Smooth muscle cell of trachea (primary cell): ENCODE data around the gene RAD51C. TPM values are rescaled to one million over a fixed set of nuclear protein-coding genes. Genes with fewer than 3 reads are reported as not detected.

Source experiments
- total RNA-seq: library from RNA; depleted of rRNA; stranded (reverse); fragments of >200 nt; gene quantifications from 2 replicates; pipeline ENCODE4 v1.2.1, GENCODE V29; 2014

RAD51C gene
- 24.3 and 29.1 TPM in 2 replicates for total RNA-seq

DNA sequence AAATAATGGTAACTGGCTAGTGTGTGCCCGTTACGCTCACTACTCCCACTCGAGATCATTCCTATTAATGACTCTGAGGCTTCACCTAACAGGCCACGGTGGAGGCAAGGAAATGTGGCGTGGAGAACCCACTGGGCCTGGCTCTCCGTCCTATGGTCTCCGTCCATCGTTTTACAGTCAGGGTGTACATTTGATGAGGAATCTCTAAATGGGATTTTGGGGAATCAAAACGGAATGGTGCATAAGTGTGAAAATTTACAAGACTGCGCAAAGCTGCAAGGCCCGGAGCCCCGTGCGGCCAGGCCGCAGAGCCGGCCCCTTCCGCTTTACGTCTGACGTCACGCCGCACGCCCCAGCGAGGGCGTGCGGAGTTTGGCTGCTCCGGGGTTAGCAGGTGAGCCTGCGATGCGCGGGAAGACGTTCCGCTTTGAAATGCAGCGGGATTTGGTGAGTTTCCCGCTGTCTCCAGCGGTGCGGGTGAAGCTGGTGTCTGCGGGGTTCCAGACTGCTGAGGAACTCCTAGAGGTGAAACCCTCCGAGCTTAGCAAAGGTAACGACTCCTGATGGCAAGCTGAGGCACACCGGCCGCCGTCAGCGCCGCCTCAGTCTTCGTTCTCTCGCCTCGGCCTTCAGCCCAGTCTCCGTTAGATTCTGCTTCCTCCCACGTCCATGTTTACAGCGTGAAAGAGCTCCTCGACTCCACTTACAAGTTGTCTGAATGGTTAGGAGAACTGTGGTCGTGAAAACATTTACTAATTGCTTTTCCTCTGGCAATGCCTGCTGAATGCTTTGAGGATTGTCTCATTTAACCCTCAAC lies at the start of gene RAD51C:
Gene RAD51C, plus strand, starts transcription at position 364 of the 817 bp plus-strand sequence. Its CDS starts 42 bp downstream, at position 406.

DNA sequence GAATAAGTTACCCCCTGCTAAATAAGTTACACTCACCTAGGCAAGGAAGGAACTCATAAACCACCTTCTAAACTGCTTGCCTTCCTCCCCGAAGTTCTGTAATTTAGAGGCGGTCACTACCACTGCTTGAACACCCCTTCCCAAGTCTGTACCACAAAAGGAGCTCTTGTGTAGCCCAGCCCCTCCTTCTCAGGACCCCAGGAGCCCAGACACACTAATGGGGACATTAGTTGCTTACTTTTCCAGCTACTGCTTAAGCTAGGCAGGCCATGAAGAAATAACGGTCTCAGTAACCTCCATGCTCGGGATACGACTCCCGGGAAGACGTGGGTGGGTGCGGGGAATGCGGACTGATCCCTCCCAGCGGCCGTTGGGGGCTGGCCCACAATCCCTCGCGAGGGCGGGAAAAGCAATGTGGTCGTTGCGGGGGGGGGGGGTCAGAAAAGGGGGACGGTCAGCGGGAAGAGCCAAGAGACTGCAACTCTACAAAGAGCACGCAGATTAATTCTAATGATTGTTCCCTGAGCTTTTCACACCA lies 632 bp upstream of the RAD51C start, which contains the start of gene TEX14:
Gene TEX14, minus strand, starts transcription at position 345 of the 538 bp plus-strand sequence. CDS start 40,044 bp downstream, outside the sequence.

DNA sequence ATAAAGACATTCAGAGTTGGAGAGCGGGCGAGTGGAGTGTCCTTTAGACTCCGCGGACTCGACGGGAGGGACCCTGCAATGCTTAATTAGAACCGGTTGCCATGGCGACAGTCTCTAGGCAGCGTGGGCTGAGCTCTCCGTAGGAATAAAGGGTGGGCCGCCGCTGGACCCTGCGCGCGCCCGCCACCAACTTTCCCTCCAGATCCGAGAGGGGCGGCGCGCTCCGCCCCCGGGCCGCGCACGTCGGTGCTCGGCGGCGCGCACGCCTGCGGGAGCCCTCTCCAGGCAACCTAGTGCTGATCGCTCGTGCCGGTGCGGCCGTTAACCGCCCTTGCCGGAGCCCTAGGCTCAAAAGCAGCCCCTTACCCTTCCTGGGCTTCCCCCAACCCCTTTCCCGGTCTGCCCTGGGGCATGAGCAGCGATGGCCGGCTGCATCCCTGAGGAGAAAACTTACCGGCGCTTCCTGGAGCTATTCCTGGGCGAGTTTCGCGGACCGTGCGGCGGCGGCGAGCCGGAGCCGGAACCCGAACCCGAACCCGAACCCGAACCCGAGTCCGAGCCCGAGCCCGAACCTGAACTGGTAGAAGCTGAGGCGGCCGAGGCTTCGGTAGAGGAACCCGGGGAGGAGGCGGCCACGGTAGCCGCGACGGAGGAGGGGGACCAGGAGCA lies 63.3 kb downstream of the RAD51C start, which contains the start of gene PPM1E:
Gene PPM1E, plus strand, starts transcription at position 278 of the 669 bp plus-strand sequence.

Other genes with a start within 250 kb of the RAD51C start
- gene HSF5, start 204.2 kb upstream of the RAD51C start, total RNA-seq: under 0.01 TPM in 1 of 2 replicates, not detected in the other
- 55.2 and 70.3 TPM in 2 replicates for gene MTMR4, start 178.0 kb upstream of the RAD51C start, total RNA-seq
- under 0.01 TPM in 1 of 2 replicates, not detected in the other for gene TEX14, start 557 bp upstream of the RAD51C start, total RNA-seq
- 0.17 TPM in 1 of 2 replicates, not detected in the other for gene PPM1E, start 63.3 kb downstream of the RAD51C start, total RNA-seq